Right atrium auricular region (tissue), 2 donors: ENCODE results near the gene LMF2. TPM values are rescaled to one million over a fixed set of nuclear protein-coding genes. Genes with fewer than 3 reads are reported as not detected.

Source experiments
- DNase-seq: peaks from one replicate; pipeline ENCODE4 v3.0.0-alpha.2; 2019; ENCODE audit warnings: low spot score
- H3K27ac ChIP-seq, 2 donors: fragments of 200-600 bp; sonication (generic); 1 replicate in 1 of 2; 2 replicates in 1 of 2; pipeline ENCODE4 v1.5.1; 2016 to 2019
- H3K27me3 ChIP-seq, 2 donors: fragments of 200-600 bp; sonication (generic); one replicate each; pipeline versions ENCODE4 v1.5.1 to v1.6.0; 2017 to 2019
- H3K36me3 ChIP-seq: fragments of 200-600 bp; sonication (generic); one replicate; pipeline ENCODE4 v1.5.1; 2016
- H3K4me1 ChIP-seq, 2 donors: fragments of 200-600 bp; sonication (generic); one replicate each; pipeline versions ENCODE4 v1.5.1 to v1.6.0; 2017 to 2019
- H3K4me3 ChIP-seq, 2 donors: fragments of 200-600 bp; sonication (generic); 1 replicate in 1 of 2; 2 replicates in 1 of 2; pipeline ENCODE4 v1.5.1; 2017 to 2019; ENCODE audit warnings: mild to moderate bottlenecking in 1 of 2, moderate library complexity in 1 of 2
- H3K9me3 ChIP-seq, 2 donors: fragments of 200-600 bp; sonication (generic); one replicate each; pipeline ENCODE4 v1.5.1; 2019
- total RNA-seq, 2 donors: library from RNA; depleted of rRNA; stranded (reverse); fragments of >200 nt; gene quantifications; one replicate each; pipeline ENCODE4 v1.1.0, GENCODE V29; 2016
- TF ChIP-seq, protein P1 (sequence below), 2 donors: fragments of 200-600 bp; sonication (generic); IDR thresholded peaks; one replicate each; pipeline ENCODE4 v1.5.1; 2019; ENCODE audit warnings: antibody characterized with exemption in 2 of 2

The LMF2 gene
- total RNA-seq, 2 donors from 2014 or later: 30.1 to 33.8 TPM

DNA sequence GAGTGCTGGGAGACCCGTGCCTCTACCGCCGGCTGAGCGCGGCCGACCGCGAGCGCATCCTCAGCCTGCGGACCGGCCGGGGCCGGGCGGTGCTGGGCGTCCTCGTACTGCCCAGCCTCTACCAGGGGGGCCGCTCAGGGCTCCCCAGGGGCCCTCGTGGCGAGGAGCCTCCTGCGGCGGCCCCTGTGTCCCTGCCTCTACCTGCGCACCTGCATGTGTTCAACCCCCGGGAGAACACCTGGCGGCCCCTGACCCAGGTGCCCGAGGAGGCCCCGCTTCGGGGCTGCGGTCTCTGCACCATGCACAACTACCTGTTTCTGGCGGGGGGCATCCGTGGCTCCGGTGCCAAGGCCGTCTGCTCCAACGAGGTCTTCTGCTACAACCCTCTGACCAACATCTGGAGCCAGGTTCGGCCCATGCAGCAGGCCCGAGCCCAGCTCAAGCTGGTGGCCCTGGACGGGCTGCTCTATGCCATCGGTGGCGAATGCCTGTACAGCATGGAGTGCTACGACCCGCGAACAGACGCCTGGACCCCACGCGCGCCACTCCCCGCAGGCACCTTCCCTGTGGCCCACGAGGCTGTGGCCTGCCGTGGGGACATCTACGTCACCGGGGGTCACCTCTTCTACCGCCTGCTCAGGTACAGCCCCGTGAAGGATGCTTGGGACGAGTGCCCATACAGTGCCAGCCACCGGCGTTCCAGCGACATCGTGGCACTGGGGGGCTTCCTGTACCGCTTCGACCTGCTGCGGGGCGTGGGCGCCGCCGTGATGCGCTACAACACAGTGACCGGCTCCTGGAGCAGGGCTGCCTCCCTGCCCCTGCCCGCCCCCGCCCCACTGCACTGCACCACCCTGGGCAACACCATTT is 41.7 kb upstream of the LMF2 start:
- Histone ChIP-seq H3K27ac (no peak overlapping the region), H3K9me3 (no peaks in the 10 kb centered on the region), H3K4me1 (peaks cover 0 to 19% of the 10 kb centered on the region in 2 donors), H3K27me3 (peaks cover 8 to 19% of the 10 kb centered on the region in 2 donors), H3K36me3 (no peaks in the 10 kb centered on the region), H3K4me3 (peak overlapping the region in 1 of 2 donors; percentile 41)
- TF ChIP-seq, protein P1, sequence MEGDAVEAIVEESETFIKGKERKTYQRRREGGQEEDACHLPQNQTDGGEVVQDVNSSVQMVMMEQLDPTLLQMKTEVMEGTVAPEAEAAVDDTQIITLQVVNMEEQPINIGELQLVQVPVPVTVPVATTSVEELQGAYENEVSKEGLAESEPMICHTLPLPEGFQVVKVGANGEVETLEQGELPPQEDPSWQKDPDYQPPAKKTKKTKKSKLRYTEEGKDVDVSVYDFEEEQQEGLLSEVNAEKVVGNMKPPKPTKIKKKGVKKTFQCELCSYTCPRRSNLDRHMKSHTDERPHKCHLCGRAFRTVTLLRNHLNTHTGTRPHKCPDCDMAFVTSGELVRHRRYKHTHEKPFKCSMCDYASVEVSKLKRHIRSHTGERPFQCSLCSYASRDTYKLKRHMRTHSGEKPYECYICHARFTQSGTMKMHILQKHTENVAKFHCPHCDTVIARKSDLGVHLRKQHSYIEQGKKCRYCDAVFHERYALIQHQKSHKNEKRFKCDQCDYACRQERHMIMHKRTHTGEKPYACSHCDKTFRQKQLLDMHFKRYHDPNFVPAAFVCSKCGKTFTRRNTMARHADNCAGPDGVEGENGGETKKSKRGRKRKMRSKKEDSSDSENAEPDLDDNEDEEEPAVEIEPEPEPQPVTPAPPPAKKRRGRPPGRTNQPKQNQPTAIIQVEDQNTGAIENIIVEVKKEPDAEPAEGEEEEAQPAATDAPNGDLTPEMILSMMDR (IDR thresholded peaks at IDR 0.05): no peak
- no peak for DNase-seq

DNA sequence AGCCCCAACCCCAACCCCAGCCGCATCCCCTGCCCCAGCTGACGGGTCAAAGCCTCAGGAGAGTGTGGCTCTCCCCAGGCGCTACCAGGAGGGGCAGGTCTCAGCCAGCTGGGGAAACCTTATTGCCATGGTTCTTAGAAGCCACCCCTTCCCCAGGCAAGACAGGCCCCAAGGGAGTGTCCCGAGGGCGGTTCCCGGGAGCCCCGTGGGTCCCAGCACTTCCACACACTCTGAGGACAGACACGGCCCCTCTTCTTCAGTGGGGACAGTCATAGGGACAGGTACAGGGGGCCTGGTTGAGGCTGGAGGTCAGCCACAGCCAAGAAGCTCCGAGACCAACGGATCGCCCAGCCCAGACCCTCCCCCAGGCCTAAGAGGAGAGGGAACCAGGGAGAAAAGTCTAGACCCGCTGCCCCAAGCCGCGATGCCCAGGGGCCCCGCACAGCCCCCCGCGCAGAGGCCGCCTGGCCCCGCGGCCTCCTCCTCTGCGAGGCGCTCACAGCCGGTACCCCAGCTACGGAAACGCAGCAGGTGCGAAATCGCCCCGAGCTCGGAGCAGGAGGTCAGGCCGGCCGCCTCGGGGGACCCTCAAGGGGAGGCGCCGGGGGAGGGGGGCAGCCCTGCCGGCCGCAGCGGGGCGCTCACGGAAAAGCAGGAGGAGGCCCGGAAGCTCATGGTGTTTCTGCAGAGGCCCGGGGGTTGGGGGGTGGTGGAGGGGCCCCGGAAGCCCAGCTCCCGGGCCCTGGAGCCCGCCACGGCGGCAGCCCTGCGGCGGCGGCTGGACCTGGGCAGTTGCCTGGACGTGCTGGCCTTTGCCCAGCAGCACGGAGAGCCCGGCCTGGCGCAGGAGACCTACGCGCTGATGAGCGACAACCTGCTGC is 40.8 kb upstream of the LMF2 start:
- H3K4me1 ChIP-seq: peaks cover 0 to 25% of the 10 kb centered on the region in 2 donors
- no peak for DNase-seq

DNA sequence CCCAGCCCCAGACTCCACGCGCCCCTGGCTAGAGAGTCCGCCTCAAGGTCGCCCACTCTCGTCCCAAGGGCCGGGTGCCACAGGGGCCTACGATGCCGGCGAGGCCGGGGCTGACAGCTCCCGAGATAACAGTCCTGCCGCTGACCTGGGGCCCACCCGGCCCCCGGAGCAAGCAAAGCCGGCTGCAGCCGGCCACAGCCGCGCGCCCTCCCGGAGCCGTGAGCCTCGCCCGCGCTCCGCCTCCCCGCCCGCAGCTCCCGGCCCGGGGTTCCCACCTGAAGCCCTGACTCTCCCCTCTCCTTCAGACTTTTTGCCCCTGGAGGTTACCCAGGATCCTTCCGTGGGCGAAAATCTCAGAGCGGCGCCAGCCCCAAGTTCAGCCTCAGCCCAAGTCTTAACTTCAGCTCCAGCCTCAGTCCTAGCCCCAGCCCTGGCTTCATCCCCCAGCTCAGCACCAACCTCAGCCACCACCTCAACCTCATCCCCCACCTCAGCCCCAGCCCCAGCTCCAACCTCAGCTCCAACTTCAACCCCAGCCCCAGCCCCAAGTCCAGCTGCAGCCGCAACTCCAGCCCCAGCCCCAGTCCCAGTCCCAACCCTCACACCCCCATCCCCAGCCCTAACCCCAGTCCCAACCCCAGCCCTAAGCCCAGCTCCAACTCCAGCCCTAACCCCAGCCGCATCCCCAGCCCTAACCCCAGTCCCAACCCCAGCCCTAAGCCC is 39.9 kb upstream of the LMF2 start:
- H3K4me1 ChIP-seq: peaks cover 0 to 25% of the 10 kb centered on the region in 2 donors
- peaks cover 8 to 19% of the 10 kb centered on the region in 2 donors for H3K27me3 ChIP-seq
- TF ChIP-seq, protein P1 (IDR thresholded peaks at IDR 0.05): no peak
- no peaks in the 10 kb centered on the region for H3K36me3 ChIP-seq
- no peak overlapping the region for H3K4me3 ChIP-seq
- no peaks in the 10 kb centered on the region for H3K9me3 ChIP-seq
- no peak for DNase-seq
- H3K27ac ChIP-seq: no peak overlapping the region

More for the DNA sequence above, 40.8 kb upstream of the LMF2 start:
- no peak overlapping the region for H3K27ac ChIP-seq
- TF ChIP-seq, protein P1 (IDR thresholded peaks at IDR 0.05): no peak
- no peaks in the 10 kb centered on the region for H3K9me3 ChIP-seq
- H3K27me3 ChIP-seq: peaks cover 8 to 19% of the 10 kb centered on the region in 2 donors
- no peaks in the 10 kb centered on the region for H3K36me3 ChIP-seq
- peak overlapping the region in 1 of 2 donors; percentile 41 for H3K4me3 ChIP-seq

DNA sequence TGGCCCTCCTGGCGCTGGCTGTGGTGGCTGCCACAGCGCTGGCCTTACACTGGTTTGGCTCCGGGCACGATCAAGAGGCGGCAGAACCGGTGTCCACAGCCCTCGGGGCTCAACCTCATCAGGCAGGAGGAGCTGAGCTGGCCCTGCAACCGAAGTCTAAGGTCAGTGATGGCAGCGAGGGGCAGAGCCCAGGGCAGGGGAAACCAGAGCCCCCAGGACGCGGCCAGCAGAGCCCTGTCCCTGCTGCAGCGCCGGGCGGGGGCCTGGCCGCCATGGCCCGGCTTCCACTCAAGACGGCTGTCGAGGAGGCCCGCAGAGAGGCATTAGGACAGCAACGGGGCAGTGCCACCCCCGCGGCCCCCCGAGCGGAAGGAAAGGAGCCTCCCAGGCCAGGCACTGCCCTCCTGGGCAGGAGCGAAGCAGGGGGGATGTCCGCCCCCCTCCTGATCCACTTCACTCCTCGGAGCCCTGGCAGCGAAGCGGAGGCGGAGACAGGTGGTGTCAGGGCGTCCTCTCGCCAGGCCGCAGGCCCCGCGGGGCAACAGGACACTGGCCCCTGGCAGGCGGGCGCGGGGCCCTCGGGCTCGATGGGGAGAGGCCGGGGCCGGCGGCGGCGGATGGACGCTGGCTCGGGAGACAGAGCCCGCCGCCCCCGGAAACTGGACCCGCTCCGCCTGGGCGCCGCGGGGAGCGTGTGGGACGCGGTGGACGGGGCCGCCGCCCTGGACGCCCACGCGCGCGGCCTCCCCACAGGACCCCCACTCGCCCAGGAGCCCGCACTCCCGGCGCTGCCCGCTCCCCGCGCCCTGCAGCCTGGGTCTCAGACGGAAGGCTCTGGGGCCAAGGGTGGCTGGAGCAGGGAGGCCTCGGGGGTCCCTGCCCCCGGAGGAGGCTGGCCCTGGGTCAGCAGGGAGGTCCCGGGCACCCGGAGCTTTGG is 39.1 kb upstream of the LMF2 start:
- peaks cover 0 to 25% of the 10 kb centered on the region in 2 donors for H3K4me1 ChIP-seq

More for the DNA sequence above, 39.1 kb upstream of the LMF2 start:
- H3K27me3 ChIP-seq: peaks cover 8 to 19% of the 10 kb centered on the region in 2 donors
- H3K9me3 ChIP-seq: no peaks in the 10 kb centered on the region
- no peaks in the 10 kb centered on the region for H3K36me3 ChIP-seq
- DNase-seq: no peak
- H3K27ac ChIP-seq: no peak overlapping the region
- TF ChIP-seq, protein P1 (IDR thresholded peaks at IDR 0.05): no peak
- no peak overlapping the region for H3K4me3 ChIP-seq
